Effector memory CD4-positive, alpha-beta T cell (primary cell): Measurements from ENCODE around the gene TRIP12.

Experiments used
- DNase-seq, 3 donors: peaks; one replicate each; pipeline ENCODE4 v3.0.0-alpha.2; 2020
- H3K27ac ChIP-seq: 2 replicates; pipeline ENCODE4 v1.7.0; 2013; ENCODE audit warnings: mild to moderate bottlenecking, low read length, moderate library complexity; ENCODE audit not compliant: insufficient read depth, poor library complexity, severe bottlenecking
- H3K27me3 ChIP-seq: replicated peaks from 2 replicates; pipeline ENCODE4 v1.7.0; 2013; ENCODE audit warnings: mild to moderate bottlenecking, low read length; ENCODE audit not compliant: insufficient read depth, control insufficient read depth, poor library complexity, severe bottlenecking
- H3K36me3 ChIP-seq: 2 replicates; pipeline ENCODE4 v1.7.0; 2013; ENCODE audit warnings: mild to moderate bottlenecking, low read length, moderate library complexity; ENCODE audit not compliant: control insufficient read depth, insufficient read depth
- H3K4me1 ChIP-seq: 2 replicates; pipeline ENCODE4 v1.7.0; 2013; ENCODE audit warnings: low read length, mild to moderate bottlenecking; ENCODE audit not compliant: control insufficient read depth, insufficient read depth, poor library complexity, severe bottlenecking
- H3K4me3 ChIP-seq: 2 replicates; pipeline ENCODE4 v1.7.0; 2013; ENCODE audit warnings: low read length, low read depth, mild to moderate bottlenecking; ENCODE audit not compliant: insufficient read depth, poor library complexity, severe bottlenecking
- H3K9me3 ChIP-seq: 2 replicates; pipeline ENCODE4 v1.7.0; 2013; ENCODE audit warnings: mild to moderate bottlenecking, low read length, moderate library complexity; ENCODE audit not compliant: control insufficient read depth

TRIP12 gene

GRCh38 chr2:229921101-229921891, 513 bp downstream of the TRIP12 start:
- Histone ChIP-seq H3K27me3 (no peaks in the 10 kb centered on the region), H3K9me3 (no peaks in the 10 kb centered on the region), H3K27ac (peak overlapping the region; percentile 97), H3K4me3 (peak overlapping the region; percentile 95), H3K4me1 (peaks cover 14% of the 10 kb centered on the region), H3K36me3 (no peaks in the 10 kb centered on the region)
- peak; percentile 54 to 63 (median 55) for DNase-seq

- H3K9me3 ChIP-seq, result no peaks in the 10 kb centered on the region
- peak; percentile 3 to 18 (median 14) for DNase-seq
These were observed 1.7 kb downstream of the TRIP12 start for GRCh38 chr2:229920011-229920641.

GRCh38 chr2:229917793-229918192, 4.0 kb downstream of the TRIP12 start:
- no peak for DNase-seq
- H3K9me3 ChIP-seq, result no peaks in the 10 kb centered on the region
- H3K4me1 ChIP-seq, result peaks cover 13% of the 10 kb centered on the region
- H3K36me3 ChIP-seq, result no peaks in the 10 kb centered on the region
- H3K27ac ChIP-seq, result no peak overlapping the region
- H3K4me3 ChIP-seq, result no peak overlapping the region
- H3K27me3 ChIP-seq, result no peaks in the 10 kb centered on the region

More at GRCh38 chr2:229920011-229920641, 1.7 kb downstream of the TRIP12 start:
- Histone ChIP-seq H3K27me3 (no peaks in the 10 kb centered on the region), H3K4me3 (peak overlapping the region; percentile 95), H3K27ac (peak overlapping the region; percentile 97), H3K4me1 (peaks cover 14% of the 10 kb centered on the region), H3K36me3 (no peaks in the 10 kb centered on the region)

- Histone ChIP-seq H3K4me1 (peaks cover 7% of the 10 kb centered on the region), H3K9me3 (no peaks in the 10 kb centered on the region), H3K27me3 (no peaks in the 10 kb centered on the region), H3K36me3 (no peaks in the 10 kb centered on the region), H3K27ac (no peak overlapping the region), H3K4me3 (no peak overlapping the region)
- no peak for DNase-seq
These were observed 7.6 kb downstream of the TRIP12 start for GRCh38 chr2:229914171-229914570.

- Histone ChIP-seq H3K27ac (no peak overlapping the region), H3K9me3 (no peaks in the 10 kb centered on the region), H3K4me1 (peaks cover 3% of the 10 kb centered on the region), H3K4me3 (no peak overlapping the region), H3K36me3 (no peaks in the 10 kb centered on the region), H3K27me3 (no peaks in the 10 kb centered on the region)
- DNase-seq, result no peak
These were observed 10.9 kb downstream of the TRIP12 start for GRCh38 chr2:229910832-229911412.

- H3K36me3 ChIP-seq, result no peaks in the 10 kb centered on the region
- H3K27me3 ChIP-seq, result no peaks in the 10 kb centered on the region
- H3K4me3 ChIP-seq, result no peak overlapping the region
- H3K4me1 ChIP-seq, result peaks cover 5% of the 10 kb centered on the region
- DNase-seq, result no peak
- no peaks in the 10 kb centered on the region for H3K9me3 ChIP-seq
- no peak overlapping the region for H3K27ac ChIP-seq
These were observed 11.5 kb downstream of the TRIP12 start for GRCh38 chr2:229910147-229910831.

GRCh38 chr2:229909090-229909489, 12.7 kb downstream of the TRIP12 start:
- H3K27ac ChIP-seq, result no peak overlapping the region
- no peak for DNase-seq
- H3K4me3 ChIP-seq, result no peak overlapping the region
- no peaks in the 10 kb centered on the region for H3K36me3 ChIP-seq
- no peaks in the 10 kb centered on the region for H3K27me3 ChIP-seq
- H3K9me3 ChIP-seq, result no peaks in the 10 kb centered on the region
- peaks cover 5% of the 10 kb centered on the region for H3K4me1 ChIP-seq

- peaks cover 6% of the 10 kb centered on the region for H3K36me3 ChIP-seq
- no peaks in the 10 kb centered on the region for H3K27me3 ChIP-seq
- no peak overlapping the region for H3K27ac ChIP-seq
- no peaks in the 10 kb centered on the region for H3K9me3 ChIP-seq
- no peak overlapping the region for H3K4me3 ChIP-seq
- DNase-seq, result no peak
- H3K4me1 ChIP-seq, result peaks cover 3% of the 10 kb centered on the region
These were observed 16.2 kb downstream of the TRIP12 start for GRCh38 chr2:229905601-229906000.

- Histone ChIP-seq H3K9me3 (no peaks in the 10 kb centered on the region), H3K36me3 (peaks cover 6% of the 10 kb centered on the region), H3K4me3 (no peak overlapping the region), H3K4me1 (peaks cover 3% of the 10 kb centered on the region), H3K27ac (no peak overlapping the region), H3K27me3 (no peaks in the 10 kb centered on the region)
- DNase-seq, result no peak
These were observed 18.8 kb downstream of the TRIP12 start for GRCh38 chr2:229903037-229903436.
